HG02943 (cell line): Measurements from ENCODE around the gene NAA38.

Source experiments
- ATAC-seq: cut with Tn5 transposase; IDR thresholded peaks from one replicate; pipeline ENCODE4 v1.9.1; 2021; ENCODE audit warnings: mild to moderate bottlenecking, low read depth, moderate library complexity; ENCODE audit not compliant: unreplicated experiment

The NAA38 gene

GRCh38 chr17:7854078-7854777 lies 3.1 kb downstream of the NAA38 start:
- no peak for ATAC-seq

GRCh38 chr17:7853691-7854038 lies 3.7 kb downstream of the NAA38 start:
- ATAC-seq = no peak

DNA sequence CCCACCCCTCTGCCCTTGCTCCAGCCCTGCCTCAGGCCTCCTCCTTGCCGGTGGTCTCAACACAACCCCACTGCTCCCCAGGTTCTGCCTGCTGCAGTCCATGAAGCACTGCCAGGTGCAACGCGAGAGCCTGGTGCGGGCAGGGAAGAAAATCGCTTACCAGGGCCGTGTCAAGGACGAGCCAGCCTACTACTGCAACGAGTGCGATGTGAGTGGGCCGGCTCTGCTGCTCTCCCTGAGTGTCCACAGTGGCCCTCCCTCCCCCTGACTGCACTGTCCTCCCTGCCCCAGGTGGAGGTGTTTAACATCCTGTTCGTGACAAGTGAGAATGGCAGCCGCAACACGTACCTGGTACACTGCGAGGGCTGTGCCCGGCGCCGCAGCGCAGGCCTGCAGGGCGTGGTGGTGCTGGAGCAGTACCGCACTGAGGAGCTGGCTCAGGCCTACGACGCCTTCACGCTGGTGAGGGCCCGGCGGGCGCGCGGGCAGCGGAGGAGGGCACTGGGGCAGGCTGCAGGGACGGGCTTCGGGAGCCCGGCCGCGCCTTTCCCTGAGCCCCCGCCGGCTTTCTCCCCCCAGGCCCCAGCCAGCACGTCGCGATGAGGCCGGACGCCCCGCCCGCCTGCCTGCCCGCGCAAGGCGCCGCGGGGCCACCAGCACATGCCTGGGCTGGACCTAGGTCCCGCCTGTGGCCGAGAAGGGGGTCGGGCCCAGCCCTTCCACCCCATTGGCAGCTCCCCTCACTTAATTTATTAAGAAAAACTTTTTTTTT lies 4.3 kb downstream of the NAA38 start:
- no peak for ATAC-seq

GRCh38 chr17:7852262-7852670 lies 5.1 kb downstream of the NAA38 start:
- ATAC-seq = no peak

- peak; percentile 63 for ATAC-seq
These were observed 5.7 kb downstream of the NAA38 start for GRCh38 chr17:7851438-7852261.

- no peak for ATAC-seq
These were observed 6.5 kb downstream of the NAA38 start for GRCh38 chr17:7850701-7851437.

- no peak for ATAC-seq
These were observed 7.4 kb downstream of the NAA38 start for GRCh38 chr17:7849751-7850504.

DNA sequence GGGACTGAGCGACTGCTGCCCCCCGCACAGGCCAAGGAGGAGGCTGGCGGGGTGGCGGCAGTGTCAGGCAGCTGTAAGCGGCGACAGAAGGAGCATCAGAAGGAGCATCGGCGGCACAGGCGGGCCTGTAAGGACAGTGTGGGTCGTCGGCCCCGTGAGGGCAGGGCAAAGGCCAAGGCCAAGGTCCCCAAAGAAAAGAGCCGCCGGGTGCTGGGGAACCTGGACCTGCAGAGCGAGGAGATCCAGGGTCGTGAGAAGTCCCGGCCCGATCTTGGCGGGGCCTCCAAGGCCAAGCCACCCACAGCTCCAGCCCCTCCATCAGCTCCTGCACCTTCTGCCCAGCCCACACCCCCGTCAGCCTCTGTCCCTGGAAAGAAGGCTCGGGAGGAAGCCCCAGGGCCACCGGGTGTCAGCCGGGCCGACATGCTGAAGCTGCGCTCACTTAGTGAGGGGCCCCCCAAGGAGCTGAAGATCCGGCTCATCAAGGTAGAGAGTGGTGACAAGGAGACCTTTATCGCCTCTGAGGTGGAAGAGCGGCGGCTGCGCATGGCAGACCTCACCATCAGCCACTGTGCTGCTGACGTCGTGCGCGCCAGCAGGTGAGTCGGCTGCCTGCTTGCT lies 8.1 kb downstream of the NAA38 start:
- ATAC-seq = no peak

- no peak for ATAC-seq
These were observed 8.6 kb downstream of the NAA38 start for GRCh38 chr17:7848739-7849129.

- ATAC-seq = no peak
These were observed 9.2 kb downstream of the NAA38 start for GRCh38 chr17:7848131-7848579.

GRCh38 chr17:7846765-7847661 lies 10.3 kb downstream of the NAA38 start:
- no peak for ATAC-seq

GRCh38 chr17:7846063-7846735 lies 11.2 kb downstream of the NAA38 start:
- no peak for ATAC-seq

DNA sequence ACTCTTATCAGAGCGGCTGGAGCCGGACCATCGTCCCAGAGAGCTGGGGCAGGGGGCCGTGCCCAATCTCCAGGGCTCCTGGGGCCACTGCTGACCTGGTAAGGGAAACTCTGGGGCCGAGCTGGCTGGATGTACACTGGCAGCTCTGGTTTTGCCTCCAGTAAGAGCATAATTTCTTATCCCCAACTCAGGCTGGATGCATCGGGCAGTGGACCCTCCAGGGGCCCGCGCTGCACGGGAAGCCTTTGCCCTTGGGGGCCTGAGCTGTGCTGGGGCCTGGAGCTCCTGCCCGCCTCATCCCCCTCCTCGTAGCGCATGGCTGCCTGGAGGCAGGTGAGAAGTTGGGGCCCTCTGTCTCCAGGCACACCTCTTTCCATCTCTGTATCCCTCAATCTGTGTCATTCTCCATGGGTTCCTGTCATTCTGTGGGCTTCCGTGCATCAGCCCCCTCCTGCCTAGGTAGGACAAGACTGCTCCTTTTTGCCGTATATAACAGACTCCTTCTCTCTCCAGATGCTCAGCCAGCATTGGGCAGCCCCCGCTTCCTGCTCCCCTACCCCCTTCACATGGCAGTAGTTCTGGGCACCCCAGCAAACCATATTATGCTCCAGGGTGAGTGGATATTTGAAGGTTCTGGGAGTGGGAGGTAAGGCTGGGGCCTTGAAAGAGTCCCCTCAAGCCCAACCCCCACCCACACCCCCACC lies 11.8 kb downstream of the NAA38 start:
- ATAC-seq = no peak

DNA sequence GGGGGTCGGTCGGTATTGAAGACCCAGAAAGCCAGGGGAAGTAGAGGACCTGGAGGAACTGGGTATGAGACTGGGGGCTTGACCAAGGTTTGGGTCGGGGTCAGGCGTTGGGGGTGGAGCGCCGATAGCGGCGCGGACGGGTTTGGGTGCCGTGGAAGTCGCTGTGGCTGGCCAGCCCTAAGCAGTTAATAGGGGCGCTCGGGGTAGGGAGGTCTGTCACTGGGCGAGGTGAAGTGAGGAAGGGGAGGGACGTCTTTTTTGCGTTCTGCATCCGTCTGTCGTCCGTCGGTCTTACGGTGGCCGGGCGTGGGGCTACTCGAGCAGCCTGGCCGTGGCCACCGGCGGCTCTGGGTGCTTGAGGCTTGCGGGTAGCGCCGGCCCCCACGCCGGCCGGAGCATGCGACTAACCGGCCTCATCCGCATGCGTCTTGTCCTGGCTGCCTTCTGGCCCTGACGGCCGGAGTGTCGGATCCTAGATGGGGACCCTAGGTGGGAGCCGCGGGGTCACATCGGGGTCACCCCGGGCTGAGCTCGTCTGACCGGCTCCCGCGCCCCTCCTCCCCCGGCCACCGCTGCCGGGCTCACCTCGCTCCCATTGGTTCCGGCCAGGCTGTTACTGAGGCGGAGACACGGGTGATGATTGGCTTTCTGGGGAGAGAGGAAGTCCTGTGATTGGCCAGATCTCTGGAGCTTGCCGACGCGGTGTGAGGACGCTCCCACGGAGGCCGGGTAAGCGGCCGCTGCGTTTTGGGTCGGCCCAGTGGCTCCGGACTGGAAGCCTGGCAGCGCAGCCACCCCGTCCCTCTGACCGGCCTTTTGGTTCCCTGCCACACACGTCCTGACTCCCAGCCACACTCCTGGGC lies 12.8 kb downstream of the NAA38 start:
- ATAC-seq = peak; percentile 44

DNA sequence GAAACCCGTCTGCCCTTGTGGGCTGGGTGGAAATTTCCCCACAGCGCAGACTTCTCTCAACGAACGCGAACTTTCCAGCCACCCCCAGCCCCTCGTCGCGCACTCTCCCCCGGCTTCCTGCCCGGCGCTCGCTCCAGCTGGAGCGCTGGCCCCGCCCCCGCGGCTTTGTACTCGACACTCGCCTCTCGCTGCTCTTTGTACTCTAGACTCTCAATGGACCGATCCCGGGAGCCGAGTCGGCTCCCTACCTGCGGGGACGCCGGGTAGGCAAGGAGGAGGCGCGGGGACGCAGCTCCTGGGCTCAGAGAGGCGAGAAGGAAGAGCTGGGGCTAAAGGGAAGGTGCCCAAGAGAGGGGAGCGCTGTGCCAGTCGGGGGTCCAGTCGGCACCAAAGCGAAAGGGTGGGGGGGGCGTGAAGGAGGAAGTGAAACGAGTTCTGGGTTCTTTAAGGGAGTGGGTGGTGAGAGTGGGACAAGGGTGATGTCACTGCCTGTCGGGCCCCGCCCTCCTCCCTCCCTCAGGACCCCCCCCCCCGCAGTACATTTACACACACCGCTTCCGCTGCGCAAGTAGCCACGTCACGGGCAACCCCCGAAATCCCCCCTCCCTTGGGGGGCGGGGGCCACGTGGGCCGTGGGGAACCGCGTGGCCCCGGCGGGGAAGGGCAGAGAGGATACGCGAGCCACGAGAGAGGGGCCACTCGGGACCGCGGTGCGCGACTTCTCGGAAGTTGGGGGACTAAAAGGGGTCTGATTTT lies 13.6 kb downstream of the NAA38 start:
- ATAC-seq = peak; percentile 34

DNA sequence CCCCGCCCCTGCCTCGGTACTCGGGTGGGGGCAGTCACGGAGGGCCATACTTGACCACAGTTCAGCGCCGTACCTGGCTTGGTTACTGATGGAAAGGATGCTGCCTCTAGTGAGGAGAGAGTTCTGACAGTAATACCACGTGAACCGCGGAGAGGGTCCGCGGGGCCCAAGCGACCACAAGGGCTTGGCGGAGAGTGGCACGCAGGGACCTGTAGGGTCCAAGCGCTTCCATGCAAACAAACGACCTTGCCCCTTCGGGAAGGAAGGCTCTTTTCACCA lies 14.2 kb downstream of the NAA38 start:
- ATAC-seq = no peak
